ENCODE data around the gene DDX24. TPM values are rescaled to one million over a fixed set of nuclear protein-coding genes. Genes with fewer than 3 reads are reported as not detected.

DDX24 gene
- total RNA-seq, 2 donors from 2014 or later = 136 to 393 TPM

GRCh38 chr14:94001016-94001415 is 80.0 kb downstream of the DDX24 start:
- Histone ChIP-seq H3K27ac (no peak overlapping the region), H3K4me1 (replicated peaks) (no peaks in the 10 kb centered on the region), H3K9me3 (no peaks in the 10 kb centered on the region), H3K36me3 (no peaks in the 10 kb centered on the region), H3K4me3 (no peak overlapping the region), H3K27me3 (replicated peaks; ENCODE audit: insufficient read depth) (no peaks in the 10 kb centered on the region)
- DNase-seq (ENCODE audit: low spot score) = no peak
- TF ChIP-seq POLR2AphosphoS5 (IDR thresholded peaks at IDR 0.05) = no peak
- TF ChIP-seq, protein P1, sequence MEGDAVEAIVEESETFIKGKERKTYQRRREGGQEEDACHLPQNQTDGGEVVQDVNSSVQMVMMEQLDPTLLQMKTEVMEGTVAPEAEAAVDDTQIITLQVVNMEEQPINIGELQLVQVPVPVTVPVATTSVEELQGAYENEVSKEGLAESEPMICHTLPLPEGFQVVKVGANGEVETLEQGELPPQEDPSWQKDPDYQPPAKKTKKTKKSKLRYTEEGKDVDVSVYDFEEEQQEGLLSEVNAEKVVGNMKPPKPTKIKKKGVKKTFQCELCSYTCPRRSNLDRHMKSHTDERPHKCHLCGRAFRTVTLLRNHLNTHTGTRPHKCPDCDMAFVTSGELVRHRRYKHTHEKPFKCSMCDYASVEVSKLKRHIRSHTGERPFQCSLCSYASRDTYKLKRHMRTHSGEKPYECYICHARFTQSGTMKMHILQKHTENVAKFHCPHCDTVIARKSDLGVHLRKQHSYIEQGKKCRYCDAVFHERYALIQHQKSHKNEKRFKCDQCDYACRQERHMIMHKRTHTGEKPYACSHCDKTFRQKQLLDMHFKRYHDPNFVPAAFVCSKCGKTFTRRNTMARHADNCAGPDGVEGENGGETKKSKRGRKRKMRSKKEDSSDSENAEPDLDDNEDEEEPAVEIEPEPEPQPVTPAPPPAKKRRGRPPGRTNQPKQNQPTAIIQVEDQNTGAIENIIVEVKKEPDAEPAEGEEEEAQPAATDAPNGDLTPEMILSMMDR (IDR thresholded peaks at IDR 0.05) = no peak
- TF ChIP-seq POLR2A (IDR thresholded peaks at IDR 0.05) = no peak
- 46% methylated on average over 13 of the region's 13 CpGs for WGBS
- intact Hi-C loops (cut with DNase I) = loop anchor here (1.0 to 10.0 kb wide), 2 partner anchors 62 to 216 kb away; partner anchors contain the start of gene PRIMA1

DNA sequence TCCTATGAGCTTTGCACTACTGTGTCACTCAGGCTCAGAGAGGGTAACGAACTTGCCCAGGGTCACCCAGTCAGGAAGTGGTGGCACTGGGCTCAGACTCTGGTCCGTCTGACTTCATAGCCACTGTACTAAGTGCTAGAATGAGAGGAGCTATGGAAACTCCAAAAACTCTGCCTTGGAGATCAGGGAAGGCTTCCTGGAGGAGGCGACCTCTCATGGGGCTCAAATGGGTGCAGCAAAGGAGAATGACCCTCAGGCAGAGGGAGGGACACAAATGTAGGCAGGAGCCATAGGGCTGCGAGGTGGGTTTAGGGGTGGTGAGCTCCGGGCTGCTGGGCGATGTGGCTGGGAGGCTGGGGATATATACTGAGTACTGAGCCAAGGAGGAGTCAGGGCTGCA is 80.7 kb downstream of the DDX24 start:
- 92% methylated on average over 6 of the region's 6 CpGs for WGBS
- Histone ChIP-seq H3K36me3 (no peaks in the 10 kb centered on the region), H3K9me3 (no peaks in the 10 kb centered on the region), H3K4me3 (no peak overlapping the region), H3K27ac (no peak overlapping the region), H3K4me1 (replicated peaks) (no peaks in the 10 kb centered on the region), H3K27me3 (replicated peaks; ENCODE audit: insufficient read depth) (no peaks in the 10 kb centered on the region)
- intact Hi-C loops (cut with DNase I) = loop anchor here (10.0 kb wide), 1 partner anchor 215 kb away; the partner anchor contains the start of gene PRIMA1
- TF ChIP-seq POLR2A (IDR thresholded peaks at IDR 0.05) (no peak), POLR2AphosphoS5 (IDR thresholded peaks at IDR 0.05) (no peak)
- TF ChIP-seq, protein P1 (IDR thresholded peaks at IDR 0.05) = no peak
- no peak for DNase-seq (ENCODE audit: low spot score)

DNA sequence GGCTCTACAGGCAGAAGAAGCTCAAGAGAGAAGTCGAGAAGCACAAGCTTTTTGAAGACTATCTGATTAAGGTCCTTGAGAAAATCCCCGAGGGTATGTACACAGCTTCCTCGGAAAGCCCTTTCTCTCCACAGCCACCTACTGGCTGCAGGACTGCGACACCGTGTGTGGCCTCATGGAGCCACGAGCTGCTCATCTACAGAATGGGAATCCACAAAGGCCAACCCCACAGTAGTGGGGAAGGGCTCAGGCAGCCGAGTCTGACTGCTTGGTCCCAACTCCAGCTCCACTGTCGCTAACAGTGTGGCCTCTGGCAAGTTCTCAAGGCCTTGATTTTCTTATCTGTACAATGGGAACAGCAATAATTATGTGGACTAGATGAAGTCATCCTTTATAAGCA is 81.4 kb downstream of the DDX24 start:
- Histone ChIP-seq H3K4me1 (replicated peaks) (no peaks in the 10 kb centered on the region), H3K36me3 (no peaks in the 10 kb centered on the region), H3K27ac (no peak overlapping the region), H3K9me3 (no peaks in the 10 kb centered on the region), H3K27me3 (replicated peaks; ENCODE audit: insufficient read depth) (no peaks in the 10 kb centered on the region), H3K4me3 (no peak overlapping the region)
- intact Hi-C loops (cut with DNase I) = loop anchor here (10.0 kb wide), 1 partner anchor 345 kb away; no protein-coding TSS in a partner anchor
- DNase-seq (ENCODE audit: low spot score) = no peak
- WGBS = 67% methylated on average over 8 of the region's 8 CpGs
- TF ChIP-seq POLR2A (IDR thresholded peaks at IDR 0.05) (no peak), POLR2AphosphoS5 (IDR thresholded peaks at IDR 0.05) (no peak)
- TF ChIP-seq, protein P1 (IDR thresholded peaks at IDR 0.05) = no peak

DNA sequence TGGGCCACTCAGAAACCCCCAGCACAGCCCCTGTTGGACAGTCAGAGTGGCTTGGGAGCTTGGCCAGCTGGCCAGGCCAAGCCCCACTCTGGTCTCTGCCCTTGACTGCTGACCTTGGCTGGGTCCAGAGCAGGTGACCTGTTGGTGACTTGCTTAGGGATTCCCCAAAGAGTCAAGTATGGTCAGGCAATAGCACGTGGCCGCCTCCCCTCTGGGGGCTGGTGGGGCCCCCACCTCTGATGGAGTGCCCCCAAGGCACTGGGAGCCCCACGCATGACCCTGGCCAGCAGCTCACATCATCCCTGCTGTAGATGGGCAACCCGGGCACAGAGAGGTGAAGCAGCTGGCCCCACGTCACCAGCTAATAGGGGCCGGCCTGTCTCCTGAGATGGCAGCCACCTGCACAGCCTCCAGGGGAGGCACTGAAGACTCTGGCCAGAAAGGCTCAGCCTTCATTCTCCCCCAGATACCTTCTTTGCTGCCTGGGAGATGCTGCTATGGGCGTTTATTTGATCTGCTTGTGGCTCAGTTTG is 82.1 kb downstream of the DDX24 start:
- Histone ChIP-seq H3K36me3 (no peaks in the 10 kb centered on the region), H3K27me3 (replicated peaks; ENCODE audit: insufficient read depth) (no peaks in the 10 kb centered on the region), H3K4me3 (no peak overlapping the region), H3K27ac (no peak overlapping the region), H3K9me3 (no peaks in the 10 kb centered on the region), H3K4me1 (replicated peaks) (no peaks in the 10 kb centered on the region)
- TF ChIP-seq POLR2A (IDR thresholded peaks at IDR 0.05) = no peak
- TF ChIP-seq, protein P1 (IDR thresholded peaks at IDR 0.05) = no peak
- TF ChIP-seq POLR2AphosphoS5 (IDR thresholded peaks at IDR 0.05) = no peak
- WGBS = 85% methylated on average over 7 of the region's 7 CpGs
- intact Hi-C loops (cut with DNase I) = loop anchor here (10.0 kb wide), 1 partner anchor 344 kb away; no protein-coding TSS in a partner anchor
- DNase-seq (ENCODE audit: low spot score) = no peak

Other genes with a start within 250 kb of the DDX24 start
- gene FAM181A, start 153.9 kb downstream of the DDX24 start, total RNA-seq = 1 to 10 TPM in 1 of 2 donors, not detected in 1; 3.1 TPM
- 10 to 100 TPM; 10.3 to 17.4 TPM for gene ASB2, start 104.6 kb downstream of the DDX24 start, total RNA-seq
- not detected for gene CCDC197, start 83.9 kb downstream of the DDX24 start, total RNA-seq
- gene OTUB2, start 54.9 kb downstream of the DDX24 start, total RNA-seq = 1 to 10 TPM; 1.5 to 3.0 TPM
- gene IFI27L1, start 108 bp upstream of the DDX24 start, total RNA-seq = 100 to 1,000 TPM in 1 of 2 donors, 10 to 100 TPM in 1; 11.1 to 138 TPM
- 100 to 1,000 TPM in 1 of 2 donors, 10 to 100 TPM in 1; 88.4 to 529 TPM for gene IFI27, start 29.5 kb upstream of the DDX24 start, total RNA-seq
- 100 to 1,000 TPM in 1 of 2 donors, 10 to 100 TPM in 1; 23.3 to 118 TPM for gene IFI27L2, start 48.4 kb upstream of the DDX24 start, total RNA-seq
- gene PPP4R4, start 93.1 kb upstream of the DDX24 start, total RNA-seq = 1 to 10 TPM in 1 of 2 donors, under 1 TPM in 1; 0.32 to 9.5 TPM
- gene SERPINA10, start 212.1 kb upstream of the DDX24 start, total RNA-seq = not detected
- gene SERPINA6, start 242.1 kb upstream of the DDX24 start, total RNA-seq = not detected

Measured in prostate gland (tissue), 2 donors.